Gastroesophageal sphincter (tissue), 4 donors: Measurements from ENCODE around the gene RREB1. TPM values are rescaled to one million over a fixed set of nuclear protein-coding genes. Genes with fewer than 3 reads are reported as not detected.

ENCODE experiments used
- ATAC-seq: fragments of 150-250 bp; one replicate; pipeline ENCODE4 v1.9.1; 2016; ENCODE audit warnings: mild to moderate bottlenecking, moderate library complexity
- H3K27ac ChIP-seq, 4 donors: fragments of 200-600 bp; sonication (generic) in 3 of 4; 1 replicate in 3 of 4; 2 replicates in 1 of 4; pipeline ENCODE4 v1.5.1; 2016 to 2019
- H3K27me3 ChIP-seq: fragments of 200-600 bp; sonication (generic); one replicate; pipeline ENCODE4 v1.5.1; 2019
- H3K36me3 ChIP-seq, 2 donors: fragments of 200-600 bp; sonication (generic); one replicate each; pipeline ENCODE4 v1.5.1; 2019; ENCODE audit warnings: control low read depth in 1 of 2
- H3K4me1 ChIP-seq, 3 donors: fragments of 200-600 bp; sonication (generic); 1 replicate in 2 of 3; 2 replicates in 1 of 3; pipeline ENCODE4 v1.5.1; 2016 to 2019; ENCODE audit warnings: control low read depth in 2 of 3
- H3K4me3 ChIP-seq, 2 donors: fragments of 200-600 bp; sonication (generic); one replicate each; pipeline ENCODE4 v1.5.1; 2019; ENCODE audit warnings: mild to moderate bottlenecking in 1 of 2, moderate library complexity in 1 of 2
- H3K9me3 ChIP-seq, 3 donors: fragments of 200-600 bp; sonication (generic); one replicate each; pipeline ENCODE4 v1.5.1; 2017 to 2019; ENCODE audit warnings: control low read depth in 2 of 3
- CTCF ChIP-seq, 4 experiments: fragments of 200-600 bp in 2 of 4; fragments of 450-650 bp in 2 of 4; sonication (generic) in 1 of 4; IDR thresholded peaks; one replicate each; pipeline ENCODE4 v1.5.1; 2017 to 2019; ENCODE audit warnings: antibody characterized with exemption in 4 of 4, mild to moderate bottlenecking in 2 of 4, moderate library complexity in 2 of 4
- EP300 ChIP-seq: sonication (generic); formaldehyde crosslinking; IDR thresholded peaks from one replicate; pipeline ENCODE4 v1.6.1; 2017; ENCODE audit warnings: antibody characterized with exemption, mild to moderate bottlenecking
- POLR2A ChIP-seq, 2 donors: fragments of 450-650 bp; IDR thresholded peaks; one replicate each; pipeline ENCODE4 v1.6.1; 2017; ENCODE audit warnings: antibody characterized with exemption in 2 of 2, mild to moderate bottlenecking in 2 of 2, moderate library complexity in 1 of 2
- POLR2AphosphoS5 ChIP-seq: sonication (generic); formaldehyde crosslinking; IDR thresholded peaks from one replicate; pipeline ENCODE4 v1.6.1; 2017; ENCODE audit warnings: antibody characterized with exemption
- WGBS, 2 donors: methylation state at CpG; one replicate each; pipeline ENCODE4 v1.1.5; 2018; ENCODE audit warnings: low coverage in 1 of 2; 5-methylcytosine and 5-hydroxymethylcytosine counted together
- total RNA-seq, 4 donors: library from RNA; depleted of rRNA; stranded (reverse); fragments of >200 nt; gene quantifications; one replicate each; pipeline ENCODE4 v1.1.0, GENCODE V29; 2016

RREB1 gene
- total RNA-seq, 4 donors from 2014 or later = 20.3 to 40.8 (median 28.1) TPM

- no peaks in the 10 kb centered on the region for H3K36me3 ChIP-seq
- H3K27ac ChIP-seq = peak overlapping the region in 3 of 4 donors; percentile 98 to 99 (median 99)
- no peak for TF ChIP-seq EP300
- TF ChIP-seq POLR2A (IDR thresholded peaks at IDR 0.05) = no peak
- no peak for TF ChIP-seq CTCF (IDR thresholded peaks at IDR 0.05)
- TF ChIP-seq POLR2AphosphoS5 = no peak
- no peaks in the 10 kb centered on the region for H3K27me3 ChIP-seq
- H3K9me3 ChIP-seq = no peaks in the 10 kb centered on the region
- H3K4me1 ChIP-seq = peaks cover 5 to 75% (median 25%) of the 10 kb centered on the region in 3 donors
- WGBS, 2 donors = 57 to 63% methylated on average over 4 of the region's 4 CpGs
- H3K4me3 ChIP-seq = no peak overlapping the region
- no peak for ATAC-seq
Measured at GRCh38 chr6:7111095-7111690, 3.4 kb downstream of the RREB1 start.

GRCh38 chr6:7112171-7112570 lies 4.4 kb downstream of the RREB1 start:
- peaks cover 5 to 76% (median 28%) of the 10 kb centered on the region in 3 donors for H3K4me1 ChIP-seq
- TF ChIP-seq POLR2A (IDR thresholded peaks at IDR 0.05) (no peak), EP300 (no peak), POLR2AphosphoS5 (no peak), CTCF (IDR thresholded peaks at IDR 0.05) (no peak)
- H3K27ac ChIP-seq = peak overlapping the region in 3 of 4 donors; percentile 39 to 99 (median 77)
- no peaks in the 10 kb centered on the region for H3K9me3 ChIP-seq
- H3K27me3 ChIP-seq = no peaks in the 10 kb centered on the region
- ATAC-seq = no peak
- no peaks in the 10 kb centered on the region for H3K36me3 ChIP-seq
- H3K4me3 ChIP-seq = no peak overlapping the region

- H3K4me3 ChIP-seq = peak overlapping the region in 1 of 2 donors; percentile 7
- no peak for ATAC-seq
- no peaks in the 10 kb centered on the region for H3K36me3 ChIP-seq
- no peaks in the 10 kb centered on the region for H3K9me3 ChIP-seq
- TF ChIP-seq EP300 = no peak
- no peak for TF ChIP-seq POLR2AphosphoS5
- no peak for TF ChIP-seq POLR2A (IDR thresholded peaks at IDR 0.05)
- TF ChIP-seq CTCF (IDR thresholded peaks at IDR 0.05) = no peak
- H3K27me3 ChIP-seq = no peaks in the 10 kb centered on the region
- WGBS, 2 donors = 16 to 41% methylated on average over 11 to 13 of the region's 15 CpGs
- peak overlapping the region in 3 of 4 donors; percentile 39 to 99 (median 77) for H3K27ac ChIP-seq
- H3K4me1 ChIP-seq = peaks cover 5 to 80% (median 28%) of the 10 kb centered on the region in 3 donors
Measured at GRCh38 chr6:7112741-7113313, 5.1 kb downstream of the RREB1 start.

- Histone ChIP-seq H3K9me3 (no peaks in the 10 kb centered on the region), H3K4me3 (no peak overlapping the region), H3K27ac (peak overlapping the region; percentile 37 to 99 (median 70)), H3K27me3 (no peaks in the 10 kb centered on the region), H3K4me1 (peaks cover 5 to 97% (median 28%) of the 10 kb centered on the region in 3 donors), H3K36me3 (no peaks in the 10 kb centered on the region)
- 41 to 45% methylated on average over 7 to 8 of the region's 9 CpGs for WGBS, 2 donors
- ATAC-seq = no peak
- TF ChIP-seq POLR2A (IDR thresholded peaks at IDR 0.05) (no peak), EP300 (no peak), CTCF (IDR thresholded peaks at IDR 0.05) (no peak), POLR2AphosphoS5 (no peak)
Measured at GRCh38 chr6:7114744-7115458, 7.1 kb downstream of the RREB1 start.
